ENCODE data around the gene SPANXC. TPM values are rescaled to one million over a fixed set of nuclear protein-coding genes. Genes with fewer than 3 reads are reported as not detected.
A peak's percentile ranks its signal among the peaks of the same experiment; 100 is the strongest.

Gene SPANXC
- polyA plus RNA-seq, 1 of the 3 experiments (the other 2 are of a cell fraction) = 0.79 TPM

GRCh38 chrX:141221611-141222010 lies 20.7 kb downstream of the SPANXC start:
- 59% methylated on average over 2 of the region's 2 CpGs for WGBS (ENCODE audit: low lambda C conversion rate)
- H4K20me1 ChIP-seq (ENCODE audit: insufficient read depth) = no peaks in the 10 kb centered on the region
- no peaks in the 10 kb centered on the region for H3K9me2 ChIP-seq
- CTCF ChIA-PET = no interaction called here
- no peak overlapping the region for H3K4me3 ChIP-seq (ENCODE audit: low read depth in 2 of 2, low read length in 1 of 2)
- no peak overlapping the region for H3K9ac ChIP-seq
- H3K4me1 ChIP-seq (ENCODE audit: control insufficient read depth in 1 of 2, insufficient read depth in 2 of 2, low read depth in 1 of 2, low read length in 1 of 2) = no peaks in the 10 kb centered on the region
- POLR2A ChIA-PET = no interaction called here
- no peaks in the 10 kb centered on the region for H3K36me3 ChIP-seq (replicated peaks in 1 of 2; ENCODE audit: control insufficient read depth in 1 of 2, insufficient read depth in 2 of 2, low read length in 1 of 2)
- peak overlapping the region in 1 of 2 experiments; percentile 51; a peak in 1 of 4 replicates for H3K27ac ChIP-seq (ENCODE audit: low read depth in 2 of 2, low read length in 1 of 2)
- DNase-seq = no peak
- H3K79me2 ChIP-seq (ENCODE audit: insufficient read depth) = no peaks in the 10 kb centered on the region
- H3F3A ChIP-seq (replicated peaks; ENCODE audit: insufficient read depth) = peaks cover 9% of the 10 kb centered on the region
- H3K9me3 ChIP-seq = no peaks in the 10 kb centered on the region
- TF ChIP-seq ELF1 (IDR thresholded peaks at IDR 0.05) = no peak
- TF ChIP-seq RFX5 (IDR thresholded peaks at IDR 0.05; ENCODE audit: low read length) = no peak
- TF ChIP-seq EP300 (IDR thresholded peaks at IDR 0.05; ENCODE audit: borderline replicate concordance in 1 of 2, low read depth in 1 of 2, low read length in 1 of 2) = no peak
- no peak for TF ChIP-seq RAD21 (IDR thresholded peaks at IDR 0.05; ENCODE audit: low read length)
- TF ChIP-seq NFIC (IDR thresholded peaks at IDR 0.05; ENCODE audit: borderline replicate concordance) = no peak
- no peak for TF ChIP-seq GABPA (IDR thresholded peaks at IDR 0.05; ENCODE audit: low read depth)
- no peak for TF ChIP-seq ZBTB33 (IDR thresholded peaks at IDR 0.05; ENCODE audit: borderline replicate concordance, low read depth)
- no peak for TF ChIP-seq FOXJ3 (CRISPR knock-in tag; IDR thresholded peaks at IDR 0.05)
- TF ChIP-seq CTCF (IDR thresholded peaks at IDR 0.05) = no peak
- TF ChIP-seq USF1 (IDR thresholded peaks at IDR 0.05; ENCODE audit: borderline replicate concordance, low read depth) = no peak
- no peak for TF ChIP-seq JUND (IDR thresholded peaks at IDR 0.05)
- no peak for TF ChIP-seq SMC3 (IDR thresholded peaks at IDR 0.05; ENCODE audit: low read depth, low read length)
- TF ChIP-seq REST (IDR thresholded peaks at IDR 0.05; ENCODE audit: low read depth, low read length) = no peak
- TF ChIP-seq USF2 (IDR thresholded peaks at IDR 0.05; ENCODE audit: borderline replicate concordance, low read depth, low read length) = no peak
- TF ChIP-seq PBX3 (IDR thresholded peaks at IDR 0.05) = no peak
- TF ChIP-seq TAF1 (IDR thresholded peaks at IDR 0.05; ENCODE audit: borderline replicate concordance, low read depth, low read length) = no peak
- no peak for TF ChIP-seq TEAD4 (IDR thresholded peaks at IDR 0.05; ENCODE audit: borderline replicate concordance, insufficient read depth)
- no peak overlapping the region for H3K4me2 ChIP-seq
- H2AFZ ChIP-seq (ENCODE audit: low read depth) = no peak overlapping the region
- H3K27me3 ChIP-seq (ENCODE audit: insufficient read depth) = no peaks in the 10 kb centered on the region
